Activated CD4-positive, CD25-positive, alpha-beta regulatory T cell treated with anti-CD3 and anti-CD28 coated beads, Interleukin-2, amount 50 U/mL, for 24 hours (primary cell): ENCODE results near the gene RELL1.
"Not testable (repeated sequence)": the region's sequence is repeated elsewhere in the genome, so short reads cannot be mapped to it uniquely, and the experiment has no call there.

Source experiments
- ATAC-seq, 2 donors: fragments of 150-1000 bp; cut with Tn5 transposase; one replicate each; pipeline ENCODE4 v1.10.0; 2021; ENCODE audit warnings: mild to moderate bottlenecking in 1 of 2, moderate library complexity in 1 of 2

RELL1 gene

DNA sequence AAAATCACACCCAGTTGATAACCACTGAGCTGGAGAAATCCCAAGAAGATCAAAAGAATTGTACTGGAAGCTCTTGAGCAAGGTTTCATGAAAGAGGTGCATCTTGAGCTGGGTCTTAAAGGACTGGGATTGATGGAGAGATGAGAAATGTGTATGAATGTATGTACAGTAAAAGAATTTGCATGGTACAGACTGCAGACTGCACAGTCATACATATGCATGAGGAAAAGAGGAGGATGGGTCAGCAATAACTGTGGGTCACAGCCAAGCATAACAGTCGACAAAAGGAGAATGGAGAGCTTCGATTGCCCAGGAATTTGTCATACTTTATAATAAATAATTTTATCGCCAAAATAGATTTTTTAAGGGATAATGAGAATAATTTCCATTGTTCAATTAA is 4.8 kb upstream of the RELL1 start:
- ATAC-seq, result no peak

DNA sequence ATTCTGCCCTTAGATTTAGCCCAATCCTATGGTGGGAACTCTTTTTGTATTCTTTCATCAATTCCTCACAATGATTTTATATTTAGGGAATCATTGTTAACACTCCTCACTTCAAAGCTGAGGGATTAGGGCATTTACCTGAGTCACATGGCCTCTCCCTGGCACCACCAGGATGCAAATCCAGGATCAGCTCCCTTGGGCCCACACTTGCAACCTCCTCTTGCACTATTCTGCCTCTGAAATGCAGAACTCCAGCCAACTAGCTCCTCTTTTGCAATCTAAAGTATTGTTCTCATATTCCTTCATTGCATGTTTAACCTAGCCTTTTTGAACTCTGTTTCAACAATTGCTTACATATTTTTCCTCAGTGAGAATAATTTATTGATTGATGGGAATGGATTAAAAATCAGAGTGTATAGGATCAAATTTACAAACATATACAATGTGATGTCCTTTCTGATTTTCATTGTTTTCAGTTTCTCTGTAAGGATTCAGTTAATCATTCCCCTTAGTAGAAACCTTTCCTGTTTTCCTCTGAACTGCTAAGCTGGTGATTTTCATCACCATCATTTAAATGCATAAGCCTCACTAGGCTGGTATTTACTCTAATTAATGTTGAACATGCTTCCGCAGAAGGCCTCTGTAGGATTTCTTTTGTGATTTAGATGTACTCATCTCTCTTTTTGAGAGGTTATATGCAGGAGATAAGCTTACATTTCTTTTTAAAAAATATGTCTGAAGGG is 3.3 kb upstream of the RELL1 start:
- ATAC-seq, result no peak

DNA sequence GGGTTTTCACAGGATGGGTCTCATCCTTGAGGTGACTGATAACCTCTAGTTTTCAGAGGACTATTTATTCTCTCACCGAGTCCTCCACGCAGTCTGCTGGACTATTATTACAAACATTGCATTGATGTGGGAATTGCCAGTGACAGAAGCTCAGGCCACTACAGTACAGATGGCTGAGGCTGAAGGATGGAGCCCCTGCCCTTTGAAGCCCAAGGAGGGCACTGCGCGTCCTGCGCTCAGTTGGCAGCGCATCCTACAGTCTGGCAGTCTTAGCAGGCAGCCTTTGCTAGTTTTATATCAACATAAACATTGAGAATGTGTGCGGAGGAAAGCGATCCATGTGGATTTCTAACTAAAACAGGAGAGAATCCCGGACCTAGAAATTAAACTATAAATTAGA is 1.5 kb upstream of the RELL1 start:
- ATAC-seq, result no peak

DNA sequence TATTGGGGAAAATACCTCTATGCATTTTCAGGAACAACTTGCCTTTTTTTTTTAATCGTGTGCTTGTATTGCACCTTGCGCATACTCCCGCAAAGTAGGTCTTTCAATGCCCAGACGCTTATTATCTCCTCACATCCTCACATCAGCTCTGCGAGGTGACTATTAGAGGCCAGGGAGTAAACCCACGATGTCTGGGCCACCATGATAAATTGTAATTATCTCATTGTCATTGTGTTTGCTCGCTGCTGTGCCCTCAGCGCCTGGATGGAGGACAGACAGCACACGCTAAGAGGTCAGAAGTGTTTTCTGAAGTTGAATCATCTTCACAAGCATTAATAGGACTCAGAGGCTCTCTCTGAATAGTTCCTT is 1.0 kb upstream of the RELL1 start:
- no peak for ATAC-seq

DNA sequence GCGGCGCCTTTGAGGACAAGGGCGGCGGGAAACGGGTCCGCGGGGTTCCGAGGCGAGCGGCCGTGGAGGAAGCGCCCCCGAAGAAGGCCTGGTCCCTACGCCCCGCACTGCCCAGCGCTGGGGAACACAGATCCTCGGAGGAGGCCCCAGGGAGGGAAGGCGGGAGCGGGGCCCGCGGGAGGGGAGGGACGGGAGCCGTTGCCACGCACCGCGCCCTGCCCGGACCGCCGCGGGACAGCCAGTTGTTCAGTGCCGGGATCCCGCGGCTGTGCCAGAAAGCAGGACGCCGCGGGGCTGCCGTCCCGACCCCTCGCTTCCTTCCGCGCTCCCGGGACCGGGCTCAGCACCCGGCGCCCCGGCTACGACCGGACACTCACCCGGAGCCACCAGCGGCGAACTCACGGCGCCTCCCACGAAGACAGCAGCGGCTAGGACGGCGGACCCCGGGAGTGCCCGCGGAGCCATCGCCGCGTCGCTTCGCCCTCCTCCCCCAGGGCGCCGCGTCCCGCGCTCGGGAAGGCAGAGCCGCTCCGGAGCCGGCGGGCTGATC is 278 bp downstream of the RELL1 start:
- ATAC-seq, result peak; percentile 8 to 14

GRCh38 chr4:37685161-37685822 is 884 bp downstream of the RELL1 start:
- ATAC-seq, result no peak

DNA sequence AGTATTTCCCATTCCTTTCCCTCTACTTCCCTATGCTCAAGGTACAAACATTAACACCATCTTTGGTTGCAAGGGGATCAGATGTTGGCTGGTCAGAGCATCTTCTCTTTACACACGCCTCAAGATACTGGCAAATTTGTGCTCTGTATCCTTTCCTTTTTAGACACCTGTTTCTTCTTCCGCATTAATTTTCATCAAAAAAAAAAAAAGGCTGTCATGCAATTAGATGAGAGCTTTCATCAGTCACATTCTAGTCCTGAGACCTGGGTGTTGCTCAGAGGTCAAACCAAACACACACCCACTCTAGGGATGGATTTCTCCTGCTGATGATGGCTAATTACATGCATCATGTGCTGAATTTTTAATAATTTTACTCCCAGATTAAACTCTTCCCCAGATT is 2.0 kb downstream of the RELL1 start:
- ATAC-seq, result no peak

DNA sequence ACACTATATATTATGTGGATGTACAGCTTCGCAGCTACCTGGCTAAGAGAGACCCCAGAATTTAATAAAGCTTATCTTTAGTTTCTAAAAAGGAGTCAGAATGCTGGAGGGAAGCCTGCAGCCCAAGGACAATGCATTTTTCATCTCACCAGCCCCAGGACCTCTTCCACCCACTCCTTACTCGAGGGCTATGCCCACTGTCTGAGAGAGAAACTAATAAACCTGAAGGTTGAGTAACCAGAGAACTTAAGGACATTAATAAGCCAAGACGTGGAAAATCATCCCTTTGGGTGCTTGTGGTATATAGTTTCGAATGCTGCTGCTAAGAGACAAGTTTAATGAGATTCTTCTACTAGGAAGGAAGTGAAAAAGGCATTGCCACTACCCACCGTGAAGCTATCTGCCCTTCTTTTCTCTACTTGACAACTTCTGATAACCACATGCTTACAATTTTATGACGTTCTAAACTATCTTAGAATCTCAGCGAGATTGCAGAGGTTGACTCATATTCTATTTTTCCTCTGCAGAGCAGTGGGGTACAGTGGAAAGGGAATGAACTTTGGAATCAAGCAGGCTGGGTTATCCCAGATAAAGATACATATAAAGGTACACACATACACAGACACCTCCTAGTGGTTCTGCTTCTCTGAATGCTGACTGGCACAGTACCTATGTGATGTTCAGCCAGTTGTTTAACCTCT is 3.3 kb downstream of the RELL1 start:
- no peak for ATAC-seq

- no peak for ATAC-seq
These were observed 6.1 kb downstream of the RELL1 start for GRCh38 chr4:37680089-37680488.

DNA sequence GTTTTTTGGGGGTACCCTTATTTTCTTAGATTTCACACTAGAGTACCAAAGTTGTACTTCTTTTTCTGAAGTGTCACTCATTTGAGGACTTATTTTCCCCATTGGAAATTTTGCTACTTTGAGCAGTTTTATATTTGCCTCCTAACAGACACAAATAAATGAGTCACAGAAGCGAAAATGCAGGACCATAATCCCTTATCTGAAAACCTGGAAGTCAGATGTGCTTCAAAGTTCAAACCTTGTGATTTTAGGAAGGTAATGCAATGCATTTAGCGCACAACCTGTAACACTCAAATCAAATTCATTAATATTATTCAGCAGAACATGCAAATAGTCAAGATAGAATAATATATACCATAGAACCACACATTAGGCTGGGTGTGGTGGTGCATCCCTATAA is 6.9 kb downstream of the RELL1 start:
- ATAC-seq, result no peak

DNA sequence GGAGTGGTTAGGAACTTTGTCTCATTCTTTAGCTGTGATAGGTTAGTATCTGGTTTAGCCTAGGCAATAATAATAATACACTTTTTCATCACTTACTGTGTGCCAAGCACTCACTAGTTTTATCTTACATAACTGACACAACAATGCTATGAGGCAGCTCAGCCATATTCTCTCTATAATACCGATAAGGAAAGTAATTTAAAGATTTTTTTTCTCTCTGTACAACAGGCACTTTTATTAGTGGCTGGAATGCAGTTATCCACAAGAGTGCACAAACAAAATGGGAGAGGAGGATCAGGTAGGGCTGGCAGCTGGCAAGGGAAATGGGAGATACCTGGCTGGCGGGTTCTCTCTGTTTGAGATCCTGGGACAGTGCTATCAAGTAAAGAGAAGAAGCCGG is 7.6 kb downstream of the RELL1 start:
- ATAC-seq, result no peak

GRCh38 chr4:37675587-37676290 is 10.4 kb downstream of the RELL1 start:
- peak; percentile 46 to 48 for ATAC-seq

DNA sequence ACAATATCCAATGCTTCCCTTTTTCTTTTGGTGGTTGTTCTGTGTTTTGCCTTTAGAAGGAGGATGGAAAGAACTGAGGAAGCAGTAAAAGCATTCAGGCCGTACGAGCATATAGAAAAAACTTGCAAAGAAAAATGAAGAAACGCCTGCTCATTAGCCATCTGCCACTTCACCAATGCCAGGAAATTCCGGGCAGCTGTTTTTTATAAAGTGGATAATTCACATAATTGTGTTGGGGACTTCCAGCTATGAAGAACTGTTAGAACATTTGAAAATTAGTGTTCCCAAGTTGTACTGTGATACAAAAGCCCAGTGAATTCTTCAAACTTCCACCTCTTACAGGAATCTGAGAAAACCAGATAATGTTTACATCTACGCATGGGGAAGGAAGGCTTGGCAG is 11.7 kb downstream of the RELL1 start:
- no peak for ATAC-seq

- ATAC-seq, result no peak
These were observed 12.5 kb downstream of the RELL1 start for GRCh38 chr4:37673538-37674192.

DNA sequence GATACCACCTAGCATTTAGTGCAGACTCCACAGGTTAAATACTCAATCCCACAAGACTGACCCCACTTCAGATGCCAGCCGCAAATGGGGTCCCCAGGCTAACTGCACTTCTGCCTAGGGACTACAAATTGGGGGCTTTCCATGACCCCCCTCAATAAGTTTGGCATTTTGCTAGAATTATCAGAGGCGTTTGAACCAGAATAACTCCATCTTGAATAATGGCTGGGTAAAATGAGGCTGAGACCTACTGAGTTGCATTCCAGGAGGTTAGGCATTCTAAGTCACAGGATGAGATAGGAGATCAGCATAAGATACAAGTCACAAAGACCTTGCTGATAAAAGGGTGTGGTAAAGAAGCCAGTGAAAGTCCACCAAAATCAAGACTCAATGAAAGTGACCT is 15.1 kb downstream of the RELL1 start:
- no peak for ATAC-seq

DNA sequence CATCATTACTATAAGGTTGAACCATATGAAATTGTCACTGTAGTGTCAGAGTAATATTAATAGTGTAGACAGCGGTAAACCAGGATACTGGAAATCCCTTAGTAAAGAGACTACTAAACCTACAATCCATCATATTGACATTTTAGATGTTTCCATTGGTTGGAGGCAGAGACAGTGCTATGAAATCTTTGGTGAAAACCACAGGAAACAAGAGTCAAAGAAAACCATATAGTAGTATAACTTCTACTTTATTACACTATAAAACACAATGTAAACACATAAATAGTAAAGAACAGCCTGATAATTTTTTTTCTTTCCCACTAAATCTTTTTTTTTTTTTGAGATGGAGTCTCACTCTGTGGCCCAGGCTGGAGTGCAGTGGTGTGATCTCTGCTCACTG is 15.9 kb downstream of the RELL1 start:
- no peak for ATAC-seq

- ATAC-seq, result not testable (repeated sequence)
These were observed 17.1 kb downstream of the RELL1 start for GRCh38 chr4:37669124-37669523.

GRCh38 chr4:37667197-37668100 is 18.7 kb downstream of the RELL1 start:
- no peak for ATAC-seq

DNA sequence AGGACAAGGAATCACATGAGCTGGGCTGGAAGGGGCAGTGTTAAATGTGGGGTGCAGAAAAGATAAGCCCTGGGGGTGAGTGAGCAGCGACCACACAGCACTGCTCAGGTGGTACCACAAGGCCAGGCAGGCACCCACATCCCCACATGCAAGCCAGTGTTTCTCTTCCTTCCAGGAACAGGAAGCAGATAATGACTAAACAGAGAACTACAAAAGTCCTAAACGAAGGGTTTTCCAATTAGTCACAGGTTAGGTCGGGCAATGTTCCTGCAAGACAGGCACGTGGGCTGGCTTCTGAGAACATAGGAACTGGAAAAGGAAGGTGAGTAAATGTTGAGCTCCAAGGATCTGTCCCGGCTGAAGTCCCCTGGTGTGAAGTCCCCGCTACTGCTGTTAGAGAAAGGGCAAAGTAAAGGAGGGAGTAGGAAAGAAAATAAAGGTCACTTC is 19.5 kb downstream of the RELL1 start:
- peak; percentile 60 to 70 for ATAC-seq

DNA sequence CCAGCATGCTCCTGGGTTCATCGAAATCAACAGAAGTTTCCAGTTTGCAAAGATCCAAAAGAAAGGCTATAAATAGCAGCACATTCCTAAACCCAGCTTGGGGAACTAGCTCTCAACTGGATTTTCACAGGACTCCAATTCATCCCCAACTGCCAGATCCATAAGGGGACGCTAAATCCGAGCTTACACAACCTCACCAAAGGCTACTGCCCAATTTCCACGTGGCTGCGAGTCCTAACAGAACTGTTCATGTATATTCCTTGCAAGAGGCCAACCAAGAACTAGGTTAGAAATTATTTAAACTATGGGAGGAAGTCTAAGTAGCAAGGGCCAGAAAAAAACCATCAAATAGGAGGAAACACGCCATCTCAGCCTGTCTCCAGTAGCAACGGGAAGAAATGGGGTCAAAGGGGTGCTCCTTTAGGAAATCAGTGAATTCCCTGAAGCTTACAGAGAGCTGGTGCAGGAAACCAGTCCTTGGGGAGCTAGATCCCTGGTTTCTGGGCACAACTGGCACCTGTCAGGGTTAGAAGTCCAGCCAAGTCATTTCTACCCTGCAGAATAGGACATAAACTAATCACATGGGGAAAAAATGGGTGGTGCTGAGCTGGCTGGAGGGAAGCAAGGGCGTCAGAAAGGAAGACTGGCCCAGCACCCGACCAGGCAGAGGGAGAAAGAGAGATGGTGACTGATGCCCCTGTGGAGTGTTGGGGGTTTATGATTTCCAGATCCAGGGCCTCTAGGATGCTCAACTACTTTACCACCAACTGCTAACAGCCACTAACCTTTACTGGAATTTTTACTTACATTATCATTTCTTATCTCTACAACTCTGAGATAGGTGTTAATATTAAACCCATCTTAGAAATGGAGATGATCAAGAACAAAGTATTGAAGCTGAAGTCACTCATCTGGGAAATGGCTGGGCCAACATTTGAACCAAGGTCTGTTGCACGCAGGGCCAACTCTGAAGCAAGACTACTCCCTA is 20.5 kb downstream of the RELL1 start:
- no peak for ATAC-seq
